HUES48 (cell line): ENCODE results near the gene SLC2A4.
"Not testable (repeated sequence)": the region's sequence is repeated elsewhere in the genome, so short reads cannot be mapped to it uniquely, and the experiment has no call there.

Source experiments
- H3K27ac ChIP-seq: one replicate; pipeline ENCODE4 v1.7.0; 2013; ENCODE audit warnings: low read depth, low read length, inconsistent platforms
- H3K27me3 ChIP-seq: 2 replicates; pipeline ENCODE4 v1.6.1; 2013; ENCODE audit warnings: mild to moderate bottlenecking, low read length; ENCODE audit not compliant: control insufficient read depth, insufficient read depth
- H3K36me3 ChIP-seq: 2 replicates; pipeline ENCODE4 v1.6.1; 2013; ENCODE audit warnings: low read length; ENCODE audit not compliant: control insufficient read depth, insufficient read depth
- H3K4me1 ChIP-seq: 2 replicates; pipeline ENCODE4 v1.6.1; 2013; ENCODE audit warnings: mild to moderate bottlenecking, low read length; ENCODE audit not compliant: control insufficient read depth, insufficient read depth
- H3K4me3 ChIP-seq: 2 replicates; pipeline ENCODE4 v1.5.1; 2013; ENCODE audit warnings: mild to moderate bottlenecking, low read depth, low read length
- H3K9ac ChIP-seq: 2 replicates; pipeline ENCODE4 v1.6.1; 2013; ENCODE audit warnings: mild to moderate bottlenecking, low read depth, low read length, moderate library complexity
- H3K9me3 ChIP-seq: 2 replicates; pipeline ENCODE4 v1.6.1; 2013; ENCODE audit warnings: low read length; ENCODE audit not compliant: control insufficient read depth, insufficient read depth

The SLC2A4 gene

DNA sequence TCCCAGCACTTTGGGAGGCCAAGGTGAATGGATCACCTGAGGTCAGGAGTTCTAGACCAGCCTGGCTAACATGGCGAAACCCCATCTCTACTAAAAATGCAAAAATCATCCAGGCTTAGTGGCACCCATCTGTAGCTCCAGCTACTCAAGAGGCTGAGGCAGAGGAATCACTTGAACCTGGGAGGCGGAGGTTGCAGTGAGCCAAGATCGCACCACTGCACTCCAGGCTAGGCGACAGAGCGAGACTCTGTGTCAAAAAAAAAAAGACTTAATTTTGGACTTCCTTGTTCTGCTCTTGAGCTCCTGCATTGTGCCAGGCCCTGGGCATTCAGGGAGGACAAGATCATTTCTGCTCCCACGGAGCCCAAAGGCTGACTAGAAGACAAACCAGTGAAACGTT lies 56.1 kb downstream of the SLC2A4 start:
- H3K4me1 ChIP-seq, result peaks cover 11% of the 10 kb centered on the region; the same call in 1 of the 2 replicates
- H3K27me3 ChIP-seq, H3K9ac ChIP-seq, H3K36me3 ChIP-seq, H3K9me3 ChIP-seq, H3K27ac ChIP-seq, H3K4me3 ChIP-seq: not testable (repeated sequence)
